Ovary (tissue), 3 donors: ENCODE results near the gene SLC4A3.

ENCODE experiments used
- EP300 ChIP-seq: sonication (generic); formaldehyde crosslinking; IDR thresholded peaks from one replicate; pipeline ENCODE4 v1.6.1; 2017; ENCODE audit warnings: antibody characterized with exemption
- POLR2A ChIP-seq: fragments of 450-650 bp; IDR thresholded peaks from one replicate; pipeline ENCODE4 v1.6.1; 2017; ENCODE audit warnings: antibody characterized with exemption, mild to moderate bottlenecking, moderate library complexity
- TF ChIP-seq, protein P1 (sequence below), 3 donors: fragments of 450-650 bp in 2 of 3; fragments of 200-600 bp in 1 of 3; IDR thresholded peaks; one replicate each; pipeline versions ENCODE4 v1.5.1 to v1.8.0; 2016 to 2022; ENCODE audit warnings: antibody characterized with exemption in 3 of 3, mild to moderate bottlenecking in 1 of 3
- donor health status: DM: no; HTN: no; CAD: no.

- TF ChIP-seq, protein P1, sequence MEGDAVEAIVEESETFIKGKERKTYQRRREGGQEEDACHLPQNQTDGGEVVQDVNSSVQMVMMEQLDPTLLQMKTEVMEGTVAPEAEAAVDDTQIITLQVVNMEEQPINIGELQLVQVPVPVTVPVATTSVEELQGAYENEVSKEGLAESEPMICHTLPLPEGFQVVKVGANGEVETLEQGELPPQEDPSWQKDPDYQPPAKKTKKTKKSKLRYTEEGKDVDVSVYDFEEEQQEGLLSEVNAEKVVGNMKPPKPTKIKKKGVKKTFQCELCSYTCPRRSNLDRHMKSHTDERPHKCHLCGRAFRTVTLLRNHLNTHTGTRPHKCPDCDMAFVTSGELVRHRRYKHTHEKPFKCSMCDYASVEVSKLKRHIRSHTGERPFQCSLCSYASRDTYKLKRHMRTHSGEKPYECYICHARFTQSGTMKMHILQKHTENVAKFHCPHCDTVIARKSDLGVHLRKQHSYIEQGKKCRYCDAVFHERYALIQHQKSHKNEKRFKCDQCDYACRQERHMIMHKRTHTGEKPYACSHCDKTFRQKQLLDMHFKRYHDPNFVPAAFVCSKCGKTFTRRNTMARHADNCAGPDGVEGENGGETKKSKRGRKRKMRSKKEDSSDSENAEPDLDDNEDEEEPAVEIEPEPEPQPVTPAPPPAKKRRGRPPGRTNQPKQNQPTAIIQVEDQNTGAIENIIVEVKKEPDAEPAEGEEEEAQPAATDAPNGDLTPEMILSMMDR (IDR thresholded peaks at IDR 0.05) = no peak
- TF ChIP-seq POLR2A (no peak), EP300 (no peak)
Measured at GRCh38 chr2:219628235-219628985, 980 bp downstream of the SLC4A3 start.
